HUES64 (cell line): ENCODE measurements around the gene C5orf34. TPM values are rescaled to one million over a fixed set of nuclear protein-coding genes. Genes with fewer than 3 reads are reported as not detected.
A peak's percentile ranks its signal among the peaks of the same experiment; 100 is the strongest.
"Not testable (repeated sequence)": the region's sequence is repeated elsewhere in the genome, so short reads cannot be mapped to it uniquely, and the experiment has no call there.

Experiments
- H3K27ac ChIP-seq: 2 replicates; pipeline ENCODE4 v1.7.0; 2013; ENCODE audit warnings: low read depth, low read length, inconsistent platforms
- H3K27me3 ChIP-seq: 2 replicates; pipeline ENCODE4 v1.6.1; 2013; ENCODE audit warnings: mild to moderate bottlenecking, low read length; ENCODE audit not compliant: insufficient read depth
- H3K36me3 ChIP-seq: 2 replicates; pipeline ENCODE4 v1.6.1; 2013; ENCODE audit warnings: mild to moderate bottlenecking, low read length; ENCODE audit not compliant: insufficient read depth
- H3K4me1 ChIP-seq: 2 replicates; pipeline ENCODE4 v1.6.1; 2013; ENCODE audit warnings: mild to moderate bottlenecking, low read length, moderate library complexity; ENCODE audit not compliant: insufficient read depth
- H3K4me3 ChIP-seq: 2 replicates; pipeline ENCODE4 v1.5.1; 2013; ENCODE audit warnings: mild to moderate bottlenecking, low read length, moderate library complexity
- H3K9ac ChIP-seq: 2 replicates; pipeline ENCODE4 v1.6.1; 2013; ENCODE audit warnings: mild to moderate bottlenecking, low read depth, low read length
- H3K9me3 ChIP-seq: 2 replicates; pipeline ENCODE4 v1.6.1; 2013; ENCODE audit warnings: low read depth, low read length; ENCODE audit not compliant: insufficient read depth
- WGBS: fragments of 150-250, 120-280 bp; methylation state at CpG from one replicate; pipeline ENCODE4 v1.1.7; 2013; ENCODE audit warnings: missing lambda C conversion rate; 5-methylcytosine and 5-hydroxymethylcytosine counted together
- polyA plus RNA-seq, 2 experiments: library from polyadenylated mRNA; stranded (reverse); fragments of 50-300 nt; gene quantifications; one replicate each; pipeline ENCODE4 v1.2.3, GENCODE V29; 2013

The C5orf34 gene
- 9.2 TPM for polyA plus RNA-seq (2013, experiment 1 of 2)
- polyA plus RNA-seq (2013, experiment 2 of 2) = 10.6 TPM

- H3K9ac ChIP-seq = peak within 1 kb of the TSS; percentile 91
- WGBS = 1% methylated on average over 35 of the region's 35 CpGs
- no peaks in the 10 kb centered on the region; the same call in 1 of the 2 replicates for H3K27me3 ChIP-seq
- peak within 1 kb of the TSS; percentile 85 for H3K27ac ChIP-seq
- no peaks in the 10 kb centered on the region for H3K9me3 ChIP-seq
- peak within 1 kb of the TSS; percentile 95 for H3K4me3 ChIP-seq
- peaks cover 15% of the 10 kb centered on the region; the same call in 1 of the 2 replicates for H3K4me1 ChIP-seq
- H3K36me3 ChIP-seq = no peaks in the 10 kb centered on the region
Measured at GRCh38 chr5:43514816-43515677, at the start of gene C5orf34. Gene C5orf34, minus strand, starts transcription at chr5:43515148. Its CDS starts 5,809 bp downstream, at chr5:43509339.

GRCh38 chr5:43564289-43564850 lies 49.4 kb upstream of the C5orf34 start:
- H3K4me1 ChIP-seq = no peaks in the 10 kb centered on the region
- no peaks in the 10 kb centered on the region for H3K9me3 ChIP-seq
- 68% methylated on average over 5 of the region's 5 CpGs for WGBS
- no peak overlapping the region for H3K4me3 ChIP-seq
- no peak overlapping the region for H3K27ac ChIP-seq
- no peak overlapping the region for H3K9ac ChIP-seq
- no peaks in the 10 kb centered on the region for H3K27me3 ChIP-seq
- H3K36me3 ChIP-seq = no peaks in the 10 kb centered on the region

- H3K27me3 ChIP-seq = no peaks in the 10 kb centered on the region
- H3K36me3 ChIP-seq = no peaks in the 10 kb centered on the region
- no peak overlapping the region for H3K4me3 ChIP-seq
- no peaks in the 10 kb centered on the region for H3K4me1 ChIP-seq
- H3K9me3 ChIP-seq = no peaks in the 10 kb centered on the region
- H3K27ac ChIP-seq = no peak overlapping the region
- no peak overlapping the region for H3K9ac ChIP-seq
- 94% methylated on average over 3 of the region's 3 CpGs for WGBS
Measured at GRCh38 chr5:43563321-43563720, 48.4 kb upstream of the C5orf34 start.

GRCh38 chr5:43561356-43561755 lies 46.4 kb upstream of the C5orf34 start:
- Histone ChIP-seq H3K27ac (no peak overlapping the region), H3K9ac (no peak overlapping the region), H3K9me3 (no peaks in the 10 kb centered on the region), H3K27me3 (no peaks in the 10 kb centered on the region), H3K36me3 (no peaks in the 10 kb centered on the region), H3K4me3 (no peak overlapping the region), H3K4me1 (no peaks in the 10 kb centered on the region)

GRCh38 chr5:43560128-43560527 lies 45.2 kb upstream of the C5orf34 start:
- no peaks in the 10 kb centered on the region for H3K9me3 ChIP-seq
- WGBS = 58% methylated on average over 2 of the region's 2 CpGs
- H3K4me3 ChIP-seq = no peak overlapping the region
- H3K4me1 ChIP-seq = peaks cover 5% of the 10 kb centered on the region; the same call in 1 of the 2 replicates
- H3K9ac ChIP-seq = no peak overlapping the region
- no peak overlapping the region for H3K27ac ChIP-seq
- peaks cover 5% of the 10 kb centered on the region for H3K36me3 ChIP-seq
- no peaks in the 10 kb centered on the region for H3K27me3 ChIP-seq

GRCh38 chr5:43556857-43557542 lies 42.1 kb upstream of the C5orf34 start, which contains the start of gene PAIP1:
Gene PAIP1, minus strand, starts transcription at chr5:43557077. Its CDS starts 231 bp downstream, at chr5:43556846.
- H3K9me3 ChIP-seq = no peaks in the 10 kb centered on the region
- H3K4me3 ChIP-seq = peak within 1 kb of the TSS; percentile 97
- WGBS = under 1% methylated on average over 79 of the region's 79 CpGs
- H3K36me3 ChIP-seq = peaks cover 37% of the 10 kb centered on the region
- H3K27ac ChIP-seq = peak within 1 kb of the TSS; percentile 96
- H3K9ac ChIP-seq = peak within 1 kb of the TSS; percentile 99
- no peaks in the 10 kb centered on the region for H3K27me3 ChIP-seq
- peaks cover 24% of the 10 kb centered on the region; the same call in 1 of the 2 replicates for H3K4me1 ChIP-seq

- Histone ChIP-seq H3K27ac (peak overlapping the region; percentile 96), H3K36me3 (peaks cover 41% of the 10 kb centered on the region), H3K4me1 (peaks cover 27% of the 10 kb centered on the region; the same call in 1 of the 2 replicates), H3K4me3 (peak overlapping the region; percentile 97), H3K9ac (peak overlapping the region; percentile 99)
- 0% methylated on average over 26 of the region's 30 CpGs for WGBS
- not testable (repeated sequence) for H3K9me3 ChIP-seq, H3K27me3 ChIP-seq
Measured at GRCh38 chr5:43556607-43556856, 41.6 kb upstream of the C5orf34 start.

- WGBS = under 1% methylated on average over 44 of the region's 44 CpGs
- Histone ChIP-seq H3K9ac (peak overlapping the region; percentile 99), H3K27me3 (no peaks in the 10 kb centered on the region), H3K36me3 (peaks cover 46% of the 10 kb centered on the region), H3K4me3 (peak overlapping the region; percentile 97), H3K9me3 (no peaks in the 10 kb centered on the region), H3K4me1 (peaks cover 27% of the 10 kb centered on the region; the same call in 1 of the 2 replicates), H3K27ac (peak overlapping the region; percentile 96)
Measured at GRCh38 chr5:43555895-43556606, 41.1 kb upstream of the C5orf34 start.

- Histone ChIP-seq H3K27me3 (no peaks in the 10 kb centered on the region), H3K9me3 (no peaks in the 10 kb centered on the region), H3K36me3 (peaks cover 59% of the 10 kb centered on the region), H3K27ac (no peak overlapping the region), H3K9ac (no peak overlapping the region), H3K4me1 (peaks cover 27% of the 10 kb centered on the region; the same call in 1 of the 2 replicates), H3K4me3 (peak overlapping the region; percentile 97)
- WGBS = 86% methylated on average over 1 of the region's 1 CpG
Measured at GRCh38 chr5:43554497-43554896, 39.5 kb upstream of the C5orf34 start.

GRCh38 chr5:43553381-43553780 lies 38.4 kb upstream of the C5orf34 start:
- Histone ChIP-seq H3K27me3 (no peaks in the 10 kb centered on the region), H3K4me3 (peak overlapping the region; percentile 97; the same call in 1 of the 2 replicates), H3K4me1 (peaks cover 27% of the 10 kb centered on the region; the same call in 1 of the 2 replicates), H3K27ac (no peak overlapping the region), H3K36me3 (peaks cover 70% of the 10 kb centered on the region), H3K9me3 (no peaks in the 10 kb centered on the region), H3K9ac (no peak overlapping the region)
- WGBS = 67% methylated on average over 2 of the region's 2 CpGs
